Glutamatergic neuron (in vitro differentiated cells): Measurements from ENCODE around the gene CD70. TPM values are rescaled to one million over a fixed set of nuclear protein-coding genes. Genes with fewer than 3 reads are reported as not detected.

Experiments
- DNase-seq: peaks from one replicate; pipeline ENCODE4 v3.0.0; 2022
- H3K27ac Mint-ChIP-seq: one replicate; pipeline ENCODE4 v1.8.0; 2020; ENCODE audit warnings: mild to moderate bottlenecking, mixed read lengths, inconsistent platforms; ENCODE audit not compliant: unreplicated experiment
- H3K27me3 Mint-ChIP-seq: one replicate; pipeline ENCODE4 v1.8.0; 2020; ENCODE audit warnings: mild to moderate bottlenecking, moderate library complexity, mixed read lengths, inconsistent platforms; ENCODE audit not compliant: unreplicated experiment
- H3K36me3 Mint-ChIP-seq: one replicate; pipeline ENCODE4 v1.8.0; 2020; ENCODE audit warnings: mild to moderate bottlenecking, mixed read lengths, inconsistent platforms; ENCODE audit not compliant: unreplicated experiment
- H3K4me1 Mint-ChIP-seq: one replicate; pipeline ENCODE4 v1.8.0; 2020; ENCODE audit warnings: mild to moderate bottlenecking, low read depth, mixed read lengths, inconsistent platforms; ENCODE audit not compliant: unreplicated experiment
- H3K4me3 Mint-ChIP-seq: one replicate; pipeline ENCODE4 v1.8.0; 2020; ENCODE audit warnings: mild to moderate bottlenecking, mixed read lengths, inconsistent platforms; ENCODE audit not compliant: unreplicated experiment
- H3K9me3 Mint-ChIP-seq: one replicate; pipeline ENCODE4 v1.8.0; 2020; ENCODE audit warnings: mild to moderate bottlenecking, moderate library complexity, mixed read lengths, inconsistent platforms; ENCODE audit not compliant: unreplicated experiment
- total RNA-seq: library from RNA; stranded (reverse); fragmentation: NEBNext Ultra II Directional; extraction: Animal tissue kit (Norgen Biotek cat#: 25700); gene quantifications from one replicate; pipeline ENCODE4 v1.2.1, GENCODE V29; 2021; ENCODE audit not compliant: unreplicated experiment
- TF ChIP-seq, protein P1 (sequence below): fragments of 200-600 bp; sonication (generic); IDR thresholded peaks from one replicate; pipeline ENCODE4 v1.5.0; 2021; ENCODE audit not compliant: partially characterized antibody, unreplicated experiment

CD70 gene
- total RNA-seq, 1 donor from 2014 or later = 4.7 TPM

DNA sequence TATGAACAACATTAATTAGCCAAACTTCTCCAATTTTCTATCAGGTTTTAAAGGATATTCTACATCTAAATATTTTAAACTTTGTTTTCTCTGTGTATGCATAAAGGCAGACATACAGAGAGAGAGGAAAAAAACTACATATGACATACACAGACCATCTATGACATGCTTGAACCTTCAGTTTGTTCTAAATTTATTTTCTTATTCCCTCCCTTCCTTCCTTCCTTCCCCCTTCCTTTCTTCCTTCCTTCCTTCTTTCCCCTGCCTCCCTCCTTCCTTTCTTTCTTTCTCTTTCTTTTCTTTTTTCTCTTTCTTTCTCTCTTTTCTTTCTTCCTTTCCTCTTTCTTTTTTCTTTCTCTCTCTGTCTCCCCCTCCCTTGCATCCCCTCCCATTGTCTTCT, 35.8 kb upstream of the CD70 start:
- Mint-ChIP-seq H3K4me3 (no peak overlapping the region), H3K27me3 (no peaks in the 10 kb centered on the region), H3K4me1 (no peaks in the 10 kb centered on the region), H3K36me3 (peaks cover 10% of the 10 kb centered on the region), H3K9me3 (peaks cover 4% of the 10 kb centered on the region), H3K27ac (no peak overlapping the region)
- TF ChIP-seq, protein P1, sequence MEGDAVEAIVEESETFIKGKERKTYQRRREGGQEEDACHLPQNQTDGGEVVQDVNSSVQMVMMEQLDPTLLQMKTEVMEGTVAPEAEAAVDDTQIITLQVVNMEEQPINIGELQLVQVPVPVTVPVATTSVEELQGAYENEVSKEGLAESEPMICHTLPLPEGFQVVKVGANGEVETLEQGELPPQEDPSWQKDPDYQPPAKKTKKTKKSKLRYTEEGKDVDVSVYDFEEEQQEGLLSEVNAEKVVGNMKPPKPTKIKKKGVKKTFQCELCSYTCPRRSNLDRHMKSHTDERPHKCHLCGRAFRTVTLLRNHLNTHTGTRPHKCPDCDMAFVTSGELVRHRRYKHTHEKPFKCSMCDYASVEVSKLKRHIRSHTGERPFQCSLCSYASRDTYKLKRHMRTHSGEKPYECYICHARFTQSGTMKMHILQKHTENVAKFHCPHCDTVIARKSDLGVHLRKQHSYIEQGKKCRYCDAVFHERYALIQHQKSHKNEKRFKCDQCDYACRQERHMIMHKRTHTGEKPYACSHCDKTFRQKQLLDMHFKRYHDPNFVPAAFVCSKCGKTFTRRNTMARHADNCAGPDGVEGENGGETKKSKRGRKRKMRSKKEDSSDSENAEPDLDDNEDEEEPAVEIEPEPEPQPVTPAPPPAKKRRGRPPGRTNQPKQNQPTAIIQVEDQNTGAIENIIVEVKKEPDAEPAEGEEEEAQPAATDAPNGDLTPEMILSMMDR = no peak
- no peak for DNase-seq

DNA sequence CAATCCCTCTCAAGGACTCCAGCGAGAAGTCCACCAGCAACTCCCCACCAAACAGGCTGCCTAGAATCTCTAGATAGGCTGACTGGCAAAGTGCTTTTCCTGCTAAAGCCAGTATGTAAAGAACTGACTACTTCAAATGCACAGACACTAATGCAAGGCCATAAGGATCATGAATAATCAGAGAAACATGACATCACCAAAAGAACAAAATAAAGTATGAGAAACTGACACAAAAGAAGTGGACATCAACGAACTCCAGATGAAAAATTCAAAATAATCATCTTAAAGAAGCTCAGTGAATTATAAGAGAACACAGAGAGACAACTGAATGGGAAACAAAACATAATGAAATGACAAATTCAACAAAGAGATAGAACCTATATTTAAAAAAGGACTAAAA, 26.4 kb upstream of the CD70 start:
- TF ChIP-seq, protein P1 = no peak
- DNase-seq = no peak
- Mint-ChIP-seq H3K36me3 (peaks cover 5% of the 10 kb centered on the region), H3K9me3 (peaks cover 2% of the 10 kb centered on the region), H3K4me1 (no peaks in the 10 kb centered on the region), H3K4me3 (no peak overlapping the region), H3K27me3 (no peaks in the 10 kb centered on the region), H3K27ac (no peak overlapping the region)

DNA sequence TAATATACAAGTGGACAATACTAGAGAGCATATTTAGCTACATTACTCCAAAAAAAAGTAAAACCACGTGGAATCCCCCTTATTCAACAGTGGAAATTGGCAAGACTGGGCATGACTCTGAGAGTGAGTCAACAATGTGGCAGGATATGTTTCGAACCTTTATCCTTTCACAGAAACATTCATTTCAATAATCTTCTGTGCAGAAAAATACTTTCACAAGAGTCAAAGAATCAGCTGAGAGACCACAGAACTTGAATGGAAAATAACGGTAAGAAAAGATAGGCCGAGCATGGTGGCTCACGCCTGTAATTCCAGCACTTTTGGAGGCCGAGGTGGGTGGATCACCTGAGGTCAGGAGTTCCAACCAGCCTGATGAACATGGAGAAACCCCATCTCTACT, 25.1 kb upstream of the CD70 start:
- H3K27me3 Mint-ChIP-seq = peaks cover 1% of the 10 kb centered on the region
- peaks cover 2% of the 10 kb centered on the region for H3K9me3 Mint-ChIP-seq
- H3K4me1 Mint-ChIP-seq = no peaks in the 10 kb centered on the region
- no peak for DNase-seq
- TF ChIP-seq, protein P1 = no peak
- H3K4me3 Mint-ChIP-seq = no peak overlapping the region
- H3K27ac Mint-ChIP-seq = no peak overlapping the region
- peaks cover 5% of the 10 kb centered on the region for H3K36me3 Mint-ChIP-seq

DNA sequence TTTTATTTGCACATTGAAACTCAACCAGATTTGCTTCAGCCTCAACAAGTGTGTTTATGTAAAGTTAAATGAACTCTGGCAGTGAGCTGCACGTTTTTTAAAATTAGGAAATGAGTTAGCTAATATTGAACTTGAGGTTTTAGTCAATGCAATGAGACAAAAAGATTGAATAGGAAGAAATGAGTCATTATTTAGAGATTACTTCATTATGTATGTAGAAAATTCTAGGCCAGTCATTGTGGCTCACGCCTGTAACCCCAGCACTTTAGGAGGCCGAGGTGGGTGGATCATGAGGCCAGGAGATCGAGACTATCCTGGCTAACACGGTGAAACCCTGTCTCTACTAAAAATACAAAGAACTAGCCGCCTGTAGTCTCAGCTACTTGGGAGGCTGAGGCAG, 22.8 kb upstream of the CD70 start:
- Mint-ChIP-seq H3K27me3 (peaks cover 1% of the 10 kb centered on the region), H3K4me3 (no peak overlapping the region), H3K36me3 (peaks cover 5% of the 10 kb centered on the region), H3K27ac (no peak overlapping the region), H3K4me1 (no peaks in the 10 kb centered on the region), H3K9me3 (peaks cover 2% of the 10 kb centered on the region)
- TF ChIP-seq, protein P1 = no peak
- DNase-seq = no peak

DNA sequence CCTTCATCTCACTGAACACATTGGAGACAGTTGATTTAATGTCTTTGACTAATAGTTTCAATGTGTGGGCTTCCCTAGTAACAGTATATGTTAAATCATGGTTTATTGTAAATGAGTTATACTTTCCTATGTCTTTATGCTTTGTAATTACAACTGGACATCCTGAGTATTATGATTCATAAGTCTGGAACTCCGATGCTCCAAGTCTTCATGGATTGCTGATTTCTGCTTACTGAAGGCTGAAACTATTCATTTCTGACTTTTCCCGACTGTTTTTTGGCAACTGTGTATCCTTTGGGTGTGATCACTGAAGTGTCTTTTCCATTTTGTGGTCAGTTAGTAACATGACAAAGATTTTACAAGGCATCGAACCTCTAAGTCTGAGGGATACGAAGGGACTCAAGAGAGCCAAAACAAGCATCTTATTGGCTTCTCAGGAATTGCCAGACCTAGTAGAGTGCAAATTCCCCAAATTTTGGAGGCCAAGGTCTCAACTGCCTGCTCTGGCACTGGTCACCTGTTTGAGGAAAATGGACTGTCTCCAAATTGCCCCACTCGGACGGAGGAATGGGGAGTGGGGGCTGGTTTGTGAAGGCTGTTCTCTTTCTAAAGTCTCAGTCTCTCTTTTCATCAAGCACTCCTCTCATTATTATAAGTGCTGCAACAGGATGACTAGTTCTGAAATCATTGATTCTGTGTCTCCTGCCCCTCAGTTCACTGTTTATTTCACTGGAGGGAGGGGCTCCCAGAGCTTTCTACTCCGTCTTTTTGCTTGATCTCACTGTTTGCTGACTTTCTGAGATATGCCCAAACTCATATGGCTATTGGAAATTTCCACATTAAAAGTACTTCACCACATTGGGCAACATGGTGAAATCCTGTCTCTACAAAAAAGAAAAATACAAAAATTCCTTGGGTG, 20.2 kb upstream of the CD70 start:
- Mint-ChIP-seq H3K36me3 (peaks cover 5% of the 10 kb centered on the region), H3K27me3 (peaks cover 1% of the 10 kb centered on the region), H3K9me3 (no peaks in the 10 kb centered on the region), H3K4me1 (no peaks in the 10 kb centered on the region), H3K4me3 (no peak overlapping the region), H3K27ac (no peak overlapping the region)
- DNase-seq = no peak
- TF ChIP-seq, protein P1 = no peak
